ENCODE data around the gene EIF2S1.
"Not testable (repeated sequence)": the region's sequence is repeated elsewhere in the genome, so short reads cannot be mapped to it uniquely, and the experiment has no call there.

EIF2S1 gene

GRCh38 chr14:67371247-67372148 is 11.4 kb downstream of the EIF2S1 start:
- in situ Hi-C loops (cut with MboI; ENCODE audit: low sequenced_read_pairs): no loop called here

- in situ Hi-C loops (cut with MboI; ENCODE audit: low sequenced_read_pairs): no loop called here
Observed at GRCh38 chr14:67372833-67373232, 12.7 kb downstream of the EIF2S1 start.

- in situ Hi-C loops (cut with MboI; ENCODE audit: low sequenced_read_pairs): no loop called here
Observed at GRCh38 chr14:67373347-67373746, 13.2 kb downstream of the EIF2S1 start.

- in situ Hi-C loops (cut with MboI; ENCODE audit: low sequenced_read_pairs): no loop called here
Observed at GRCh38 chr14:67377916-67378315, 17.8 kb downstream of the EIF2S1 start.

- in situ Hi-C loops (cut with MboI; ENCODE audit: low sequenced_read_pairs): no loop called here
Observed at GRCh38 chr14:67385120-67385519, 25.0 kb downstream of the EIF2S1 start.

GRCh38 chr14:67385618-67386017 is 25.5 kb downstream of the EIF2S1 start:
- in situ Hi-C loops (cut with MboI; ENCODE audit: low sequenced_read_pairs): no loop called here

GRCh38 chr14:67387195-67387594 is 27.1 kb downstream of the EIF2S1 start:
- in situ Hi-C loops (cut with MboI; ENCODE audit: low sequenced_read_pairs): no loop called here

- in situ Hi-C loops (cut with MboI; ENCODE audit: low sequenced_read_pairs): no loop called here
Observed at GRCh38 chr14:67389275-67389674, 29.1 kb downstream of the EIF2S1 start.

- in situ Hi-C loops (cut with MboI; ENCODE audit: low sequenced_read_pairs): no loop called here
Observed at GRCh38 chr14:67389811-67390534, 29.8 kb downstream of the EIF2S1 start.

GRCh38 chr14:67391268-67391667 is 31.1 kb downstream of the EIF2S1 start:
- in situ Hi-C loops (cut with MboI; ENCODE audit: low sequenced_read_pairs): no loop called here

GRCh38 chr14:67392123-67392522 is 32.0 kb downstream of the EIF2S1 start:
- in situ Hi-C loops (cut with MboI; ENCODE audit: low sequenced_read_pairs): no loop called here

- in situ Hi-C loops (cut with MboI; ENCODE audit: low sequenced_read_pairs): no loop called here
Observed at GRCh38 chr14:67392800-67393199, 32.7 kb downstream of the EIF2S1 start.

GRCh38 chr14:67393689-67394088 is 33.6 kb downstream of the EIF2S1 start:
- in situ Hi-C loops (cut with MboI; ENCODE audit: low sequenced_read_pairs): no loop called here

- in situ Hi-C loops (cut with MboI; ENCODE audit: low sequenced_read_pairs): no loop called here
Observed at GRCh38 chr14:67395086-67395875, 35.2 kb downstream of the EIF2S1 start.

- in situ Hi-C loops (cut with MboI; ENCODE audit: low sequenced_read_pairs): no loop called here
Observed at GRCh38 chr14:67395876-67396189, 35.7 kb downstream of the EIF2S1 start.

- in situ Hi-C loops (cut with MboI; ENCODE audit: low sequenced_read_pairs): no loop called here
Observed at GRCh38 chr14:67396381-67396970, 36.3 kb downstream of the EIF2S1 start.

GRCh38 chr14:67397536-67397935 is 37.4 kb downstream of the EIF2S1 start:
- in situ Hi-C loops (cut with MboI; ENCODE audit: low sequenced_read_pairs): no loop called here

GRCh38 chr14:67400434-67400833 is 40.3 kb downstream of the EIF2S1 start:
- in situ Hi-C loops (cut with MboI; ENCODE audit: low sequenced_read_pairs): no loop called here

GRCh38 chr14:67405771-67406170 is 45.6 kb downstream of the EIF2S1 start:
- in situ Hi-C loops (cut with MboI; ENCODE audit: low sequenced_read_pairs): no loop called here

- in situ Hi-C loops (cut with MboI; ENCODE audit: low sequenced_read_pairs): not testable (repeated sequence)
Observed at GRCh38 chr14:67408122-67408801, 48.1 kb downstream of the EIF2S1 start.
